Mucosa of rectum (tissue), 2 donors: ENCODE measurements around the gene SOX3.

Experiments used
- H3K27ac ChIP-seq, 2 donors: one replicate each; pipeline ENCODE4 v1.7.0; 2013; ENCODE audit warnings: inconsistent platforms in 2 of 2, low read depth in 2 of 2, low read length in 2 of 2
- H3K27me3 ChIP-seq, 2 donors: one replicate each; pipeline ENCODE4 v1.7.0; 2013; ENCODE audit warnings: low read length in 2 of 2; ENCODE audit not compliant: control insufficient read depth in 2 of 2, insufficient read depth in 2 of 2
- H3K36me3 ChIP-seq, 2 donors: one replicate each; pipeline ENCODE4 v1.7.0; 2013; ENCODE audit warnings: low read length in 2 of 2; ENCODE audit not compliant: control insufficient read depth in 2 of 2, insufficient read depth in 2 of 2
- H3K4me1 ChIP-seq, 2 donors: one replicate each; pipeline ENCODE4 v1.7.0; 2013; ENCODE audit warnings: low read length in 2 of 2, mild to moderate bottlenecking in 1 of 2; ENCODE audit not compliant: control insufficient read depth in 2 of 2, insufficient read depth in 2 of 2
- H3K4me3 ChIP-seq, 2 donors: one replicate each; pipeline ENCODE4 v1.7.0; 2013; ENCODE audit warnings: low read length in 2 of 2
- H3K9ac ChIP-seq, 2 donors: one replicate each; pipeline ENCODE4 v1.7.0; 2013; ENCODE audit warnings: low read length in 2 of 2, low read depth in 1 of 2, mild to moderate bottlenecking in 1 of 2
- H3K9me3 ChIP-seq, 2 donors: one replicate each; pipeline ENCODE4 v1.7.0; 2013; ENCODE audit warnings: low read length in 2 of 2; ENCODE audit not compliant: control insufficient read depth in 2 of 2
- donor health status: healthy.
- donor health status: Normal muscosa, but diverticular disease.

SOX3 gene

GRCh38 chrX:140504371-140505324 lies at the start of gene SOX3:
TSS of gene SOX3 (minus strand) at chrX:140505069. CDS start at chrX:140505060, 9 bp downstream.
- no peaks in the 10 kb centered on the region for H3K4me1 ChIP-seq
- no peaks in the 10 kb centered on the region for H3K36me3 ChIP-seq
- no peak within 1 kb of the TSS for H3K4me3 ChIP-seq
- H3K9me3 ChIP-seq = no peaks in the 10 kb centered on the region
- H3K27me3 ChIP-seq = peaks cover 31 to 38% of the 10 kb centered on the region in 2 donors
- no peak within 1 kb of the TSS for H3K9ac ChIP-seq
- H3K27ac ChIP-seq = no peak within 1 kb of the TSS

- H3K9me3 ChIP-seq = no peaks in the 10 kb centered on the region
- peaks cover 0 to 2% of the 10 kb centered on the region in 2 donors for H3K27me3 ChIP-seq
- H3K27ac ChIP-seq = no peak overlapping the region
- no peaks in the 10 kb centered on the region for H3K36me3 ChIP-seq
- H3K9ac ChIP-seq = no peak overlapping the region
- no peak overlapping the region for H3K4me3 ChIP-seq
- H3K4me1 ChIP-seq = no peaks in the 10 kb centered on the region
Observed at GRCh38 chrX:140548985-140549384, 44.1 kb upstream of the SOX3 start.

- H3K9ac ChIP-seq = no peak overlapping the region
- no peaks in the 10 kb centered on the region for H3K9me3 ChIP-seq
- H3K27me3 ChIP-seq = no peaks in the 10 kb centered on the region
- H3K4me1 ChIP-seq = no peaks in the 10 kb centered on the region
- H3K4me3 ChIP-seq = no peak overlapping the region
- H3K36me3 ChIP-seq = no peaks in the 10 kb centered on the region
- no peak overlapping the region for H3K27ac ChIP-seq
Observed at GRCh38 chrX:140526171-140526570, 21.3 kb upstream of the SOX3 start.

- Histone ChIP-seq H3K27me3 (no peaks in the 10 kb centered on the region), H3K9me3 (no peaks in the 10 kb centered on the region), H3K36me3 (no peaks in the 10 kb centered on the region), H3K4me1 (no peaks in the 10 kb centered on the region), H3K4me3 (no peak overlapping the region), H3K9ac (no peak overlapping the region), H3K27ac (no peak overlapping the region)
Observed at GRCh38 chrX:140525448-140525847, 20.6 kb upstream of the SOX3 start.

GRCh38 chrX:140524556-140524955 lies 19.7 kb upstream of the SOX3 start:
- Histone ChIP-seq H3K36me3 (no peaks in the 10 kb centered on the region), H3K27me3 (no peaks in the 10 kb centered on the region), H3K4me3 (no peak overlapping the region), H3K4me1 (no peaks in the 10 kb centered on the region), H3K9ac (no peak overlapping the region), H3K9me3 (no peaks in the 10 kb centered on the region), H3K27ac (no peak overlapping the region)

GRCh38 chrX:140521393-140521792 lies 16.5 kb upstream of the SOX3 start:
- Histone ChIP-seq H3K9me3 (no peaks in the 10 kb centered on the region), H3K9ac (no peak overlapping the region), H3K36me3 (no peaks in the 10 kb centered on the region), H3K27me3 (peaks cover 0 to 2% of the 10 kb centered on the region in 2 donors), H3K4me3 (no peak overlapping the region), H3K4me1 (no peaks in the 10 kb centered on the region), H3K27ac (no peak overlapping the region)

GRCh38 chrX:140514554-140514953 lies 9.7 kb upstream of the SOX3 start:
- no peaks in the 10 kb centered on the region for H3K4me1 ChIP-seq
- no peak overlapping the region for H3K27ac ChIP-seq
- no peak overlapping the region for H3K4me3 ChIP-seq
- no peaks in the 10 kb centered on the region for H3K9me3 ChIP-seq
- no peak overlapping the region for H3K9ac ChIP-seq
- H3K36me3 ChIP-seq = no peaks in the 10 kb centered on the region
- peaks cover 9 to 11% of the 10 kb centered on the region in 2 donors for H3K27me3 ChIP-seq

GRCh38 chrX:140510895-140511295 lies 6.0 kb upstream of the SOX3 start:
- Histone ChIP-seq H3K4me1 (no peaks in the 10 kb centered on the region), H3K4me3 (no peak overlapping the region), H3K36me3 (no peaks in the 10 kb centered on the region), H3K9me3 (no peaks in the 10 kb centered on the region), H3K9ac (no peak overlapping the region), H3K27ac (no peak overlapping the region), H3K27me3 (peaks cover 18 to 27% of the 10 kb centered on the region in 2 donors)

GRCh38 chrX:140510306-140510676 lies 5.4 kb upstream of the SOX3 start:
- H3K27me3 ChIP-seq = peaks cover 22 to 29% of the 10 kb centered on the region in 2 donors

GRCh38 chrX:140509468-140510305 lies 4.8 kb upstream of the SOX3 start:
- H3K9me3 ChIP-seq = no peaks in the 10 kb centered on the region
- H3K27me3 ChIP-seq = peaks cover 22 to 29% of the 10 kb centered on the region in 2 donors
- H3K36me3 ChIP-seq = no peaks in the 10 kb centered on the region
- H3K9ac ChIP-seq = no peak overlapping the region
- no peak overlapping the region for H3K4me3 ChIP-seq
- no peak overlapping the region for H3K27ac ChIP-seq
- no peaks in the 10 kb centered on the region for H3K4me1 ChIP-seq

More at GRCh38 chrX:140510306-140510676, 5.4 kb upstream of the SOX3 start:
- Histone ChIP-seq H3K4me1 (no peaks in the 10 kb centered on the region), H3K36me3 (no peaks in the 10 kb centered on the region), H3K9me3 (no peaks in the 10 kb centered on the region), H3K4me3 (no peak overlapping the region), H3K9ac (no peak overlapping the region), H3K27ac (no peak overlapping the region)
